Effector CD4-positive, alpha-beta T cell (primary cell): Measurements from ENCODE around the gene FGF22.

Source experiments
- DNase-seq: peaks from one replicate; pipeline ENCODE4 v3.0.0-alpha.2; 2020

The FGF22 gene

GRCh38 chr19:644789-645188 is 5.1 kb downstream of the FGF22 start:
- DNase-seq: no peak

DNA sequence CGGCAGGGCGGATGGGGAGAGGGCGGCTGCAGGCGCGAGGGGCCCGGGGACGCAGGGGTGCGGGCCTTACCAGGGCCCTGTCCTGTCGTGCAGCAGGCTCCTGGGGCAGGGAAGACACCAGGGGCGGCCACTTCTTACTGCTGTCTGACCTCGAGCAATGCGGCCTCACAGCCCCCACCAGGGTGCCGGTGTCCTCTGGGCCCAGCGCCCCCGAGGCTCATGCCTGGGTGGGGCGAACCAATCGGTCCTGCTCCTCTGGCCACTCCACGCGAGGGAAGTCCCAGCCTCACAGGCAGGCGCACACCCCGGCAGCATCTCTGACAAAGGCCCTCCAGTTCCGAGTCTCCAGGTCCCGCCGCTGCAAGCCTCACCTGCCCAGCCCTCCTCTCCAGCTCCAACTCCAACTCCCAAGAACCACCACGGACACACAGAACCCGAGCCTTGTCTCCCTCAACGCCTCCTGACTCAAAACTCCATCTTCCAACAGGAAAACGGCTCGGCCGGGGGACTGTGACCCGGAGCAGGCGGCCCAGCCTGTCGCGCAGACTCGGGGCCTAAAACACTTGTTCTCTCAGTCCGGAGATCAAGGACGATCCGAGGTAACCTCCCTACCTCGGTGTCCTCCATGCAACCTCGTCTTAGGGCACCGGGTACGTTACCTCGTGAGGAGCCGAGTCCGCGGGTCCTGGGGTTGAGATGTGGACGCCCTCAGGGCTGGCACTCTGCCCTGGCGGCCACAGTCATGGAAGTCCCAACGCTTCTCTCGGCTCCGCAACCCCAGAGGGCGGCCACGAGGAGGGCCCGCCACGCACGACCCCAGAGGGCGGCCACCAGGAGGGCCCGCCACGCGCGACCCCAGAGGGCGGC is 6.5 kb downstream of the FGF22 start:
- no peak for DNase-seq

DNA sequence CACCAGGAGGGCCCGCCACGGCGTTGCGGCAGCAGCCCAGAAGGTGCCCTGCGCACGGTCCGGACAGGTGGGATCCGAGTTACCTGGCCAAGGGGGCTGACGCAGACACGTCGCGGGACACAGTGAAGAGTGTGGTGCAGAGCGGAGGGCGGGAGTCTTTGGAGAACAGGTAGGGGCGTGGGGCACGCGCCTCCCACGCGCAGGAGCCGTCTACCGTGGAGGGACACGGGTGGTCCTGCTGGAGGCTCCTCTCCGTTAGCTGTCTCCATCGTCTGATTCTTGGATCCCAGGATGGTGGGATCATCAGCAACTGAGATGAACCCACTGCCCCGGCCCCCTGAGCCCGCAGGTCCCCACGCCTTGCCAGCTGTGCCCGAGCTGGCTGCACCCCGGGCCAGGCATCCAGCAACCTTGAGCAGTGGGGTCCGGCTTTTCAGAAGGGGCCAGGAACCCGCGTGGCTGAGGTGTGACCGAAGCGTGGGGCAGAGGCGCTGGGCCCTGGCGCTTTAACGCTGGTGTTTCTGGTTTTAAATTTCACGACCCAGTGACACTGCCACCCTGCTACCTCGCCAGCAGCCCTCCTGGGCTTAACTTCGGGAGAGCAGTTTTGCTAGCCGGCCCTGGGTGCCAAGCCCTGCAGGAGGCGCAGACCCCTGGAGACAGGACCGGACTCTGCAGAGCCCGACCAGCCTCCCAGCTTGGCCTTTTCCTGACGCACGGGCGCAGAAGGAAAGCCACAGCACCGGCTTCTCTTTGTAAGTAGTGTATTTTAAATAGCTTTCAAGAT is 7.3 kb downstream of the FGF22 start:
- DNase-seq: no peak

GRCh38 chr19:647566-648284 is 8.0 kb downstream of the FGF22 start:
- DNase-seq: no peak

- DNase-seq: no peak
Measured at GRCh38 chr19:648305-648704, 8.6 kb downstream of the FGF22 start.

DNA sequence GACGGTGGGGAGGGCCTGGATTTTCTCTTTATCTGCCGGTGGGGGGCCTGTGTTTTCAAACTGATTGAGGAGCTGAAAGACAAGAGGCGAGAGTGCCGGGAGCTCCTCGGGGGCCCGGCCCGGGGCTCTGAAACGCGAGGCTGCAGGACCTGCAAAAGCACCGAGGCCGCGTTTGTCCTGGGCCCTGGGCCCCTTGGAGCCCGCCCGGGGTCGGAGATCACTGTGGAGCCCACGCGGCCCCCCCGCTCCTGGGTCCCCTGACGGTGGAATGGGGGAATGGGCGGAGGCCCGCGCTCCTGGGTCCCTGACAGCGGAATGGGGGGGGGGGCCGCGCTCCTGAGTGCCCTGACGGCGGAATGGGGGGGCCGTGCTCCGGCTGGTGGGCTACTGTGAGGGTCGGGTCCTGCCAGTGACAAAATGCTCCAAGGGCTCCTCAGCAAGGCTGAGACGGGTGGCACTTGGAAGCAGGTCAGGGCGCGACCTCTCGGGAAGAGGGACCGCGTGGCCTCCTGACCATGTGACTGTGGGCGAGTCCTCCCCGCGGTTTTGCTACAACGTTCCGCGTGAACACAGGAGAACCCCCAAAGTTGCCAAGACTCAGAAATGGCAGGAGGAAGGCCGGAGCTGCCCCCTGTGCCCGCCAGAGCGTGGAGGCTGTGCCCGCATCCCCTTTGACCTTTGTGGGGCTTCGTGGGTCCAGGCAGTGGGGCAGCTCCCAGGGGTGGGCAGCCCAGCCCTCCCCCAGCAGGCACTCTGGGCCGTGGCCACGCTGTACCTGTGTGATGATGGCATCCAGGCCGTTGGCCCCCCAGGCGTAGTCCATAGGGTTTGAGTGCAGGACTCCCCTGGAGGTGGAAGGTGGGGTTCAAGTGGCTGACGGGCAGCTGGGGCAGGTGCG is 9.5 kb downstream of the FGF22 start:
- no peak for DNase-seq

GRCh38 chr19:650121-650520 is 10.4 kb downstream of the FGF22 start:
- no peak for DNase-seq

DNA sequence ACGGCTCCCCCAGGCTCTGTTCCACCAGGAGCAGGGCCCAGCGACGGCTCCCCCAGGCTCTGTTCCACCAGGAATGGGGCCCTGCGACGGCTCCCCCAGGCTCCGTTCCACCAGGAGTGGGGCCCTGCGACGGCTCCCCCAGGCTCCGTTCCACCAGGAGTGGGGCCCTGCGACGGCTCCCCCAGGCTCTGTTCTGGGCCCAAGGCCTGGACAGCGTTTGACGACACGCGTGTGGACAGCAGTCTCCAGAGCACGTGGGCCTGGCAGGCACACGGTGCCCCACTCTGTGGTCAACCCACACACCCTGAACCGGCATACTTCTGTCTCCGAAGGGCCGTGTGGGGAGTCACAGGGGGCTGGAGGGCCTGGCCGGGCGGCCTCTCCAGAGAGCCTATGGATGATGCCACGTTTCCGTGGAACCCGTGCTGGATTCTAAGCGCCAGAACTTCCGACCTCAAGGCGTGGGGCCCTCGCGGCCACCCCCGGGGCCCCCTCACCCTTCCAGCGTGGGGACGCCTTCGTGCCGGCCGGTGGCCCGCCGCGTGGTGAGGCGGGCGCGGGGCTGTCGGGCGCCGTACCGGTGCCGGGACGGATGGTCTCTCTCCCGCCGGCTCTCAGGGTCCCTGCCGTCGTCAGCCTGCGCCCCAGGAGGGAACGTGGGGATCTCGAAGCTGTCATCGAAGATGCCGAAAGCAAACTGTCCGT is 11.6 kb downstream of the FGF22 start:
- no peak for DNase-seq

GRCh38 chr19:651991-652390 is 12.3 kb downstream of the FGF22 start:
- DNase-seq: no peak

- DNase-seq: no peak
Measured at GRCh38 chr19:652467-653389, 13.0 kb downstream of the FGF22 start.

GRCh38 chr19:653425-653824 is 13.7 kb downstream of the FGF22 start:
- no peak for DNase-seq

GRCh38 chr19:655691-656090 is 16.0 kb downstream of the FGF22 start:
- no peak for DNase-seq

GRCh38 chr19:656751-657559 is 17.3 kb downstream of the FGF22 start:
- no peak for DNase-seq

- DNase-seq: no peak
Measured at GRCh38 chr19:657611-658010, 17.9 kb downstream of the FGF22 start.

DNA sequence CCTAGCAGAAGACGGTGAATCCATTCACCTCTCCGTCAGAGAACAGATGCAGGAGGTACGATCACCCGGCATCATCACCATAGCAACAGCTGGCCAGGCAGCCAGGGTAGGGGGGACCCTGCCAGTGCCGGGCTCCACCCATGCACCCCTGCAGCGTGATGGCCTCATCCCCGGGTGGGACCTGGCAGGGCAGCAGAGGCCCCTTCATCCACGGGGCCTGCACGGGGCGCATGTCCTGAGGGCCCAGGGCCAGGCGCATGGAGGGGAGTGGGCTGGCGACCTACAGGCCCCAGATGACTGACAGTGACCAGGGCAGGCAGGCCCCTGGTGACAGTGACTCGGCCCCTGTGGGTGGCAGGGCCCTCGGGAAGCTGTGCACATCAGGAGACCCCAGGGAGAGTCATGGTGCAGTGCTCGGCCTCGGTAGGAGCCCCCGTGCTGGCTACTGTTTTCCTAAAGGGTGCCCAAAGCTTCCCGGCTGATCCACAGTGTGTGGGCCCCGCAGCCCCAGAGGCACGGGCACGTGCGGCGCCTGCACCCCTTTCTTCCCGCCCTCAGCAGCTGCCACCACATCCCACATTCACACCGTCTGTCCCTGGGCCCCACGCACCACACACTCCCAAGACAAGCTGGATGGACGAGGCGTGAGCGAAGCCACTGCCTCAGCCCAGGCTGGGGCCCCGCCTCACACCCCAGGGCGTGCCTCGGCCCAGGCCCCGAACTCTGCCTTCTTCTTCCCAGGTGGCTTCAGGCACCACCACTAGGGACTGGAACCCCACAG is 18.6 kb downstream of the FGF22 start:
- DNase-seq: no peak

GRCh38 chr19:658916-659839 is 19.5 kb downstream of the FGF22 start:
- peak; percentile 64 for DNase-seq

DNA sequence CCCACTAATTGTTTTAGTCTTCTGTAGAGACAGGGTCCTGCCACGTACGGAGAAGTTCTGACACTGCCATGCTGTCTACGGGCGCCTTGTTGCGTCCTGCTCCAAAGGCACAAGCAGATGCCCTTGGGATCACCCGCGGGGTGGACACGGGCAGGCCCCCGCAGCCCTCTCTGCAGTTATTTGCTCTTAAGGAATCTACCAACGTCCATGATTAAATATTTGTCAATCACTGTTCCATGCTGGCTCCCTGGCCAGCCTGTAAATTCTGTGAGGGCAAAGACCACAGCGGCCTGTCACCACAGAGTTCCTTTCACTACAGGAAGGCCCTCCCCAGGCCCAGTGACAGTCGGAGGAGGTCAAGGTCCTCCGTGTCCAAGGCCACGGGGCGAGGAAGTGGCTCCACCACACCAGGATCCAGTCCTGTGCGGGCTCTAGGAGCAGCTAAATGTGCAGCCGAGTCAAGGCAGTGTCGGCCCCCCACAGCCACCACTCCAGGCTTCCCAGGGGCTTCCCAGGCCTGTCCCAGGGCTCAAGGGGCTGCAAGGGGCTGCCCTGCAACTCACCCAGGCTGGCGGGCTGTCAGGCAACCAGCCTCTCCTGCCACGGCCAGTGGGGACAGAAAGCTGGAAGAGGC is 21.2 kb downstream of the FGF22 start:
- DNase-seq: no peak
